ENCODE results near the gene LDAH. TPM values are rescaled to one million over a fixed set of nuclear protein-coding genes. Genes with fewer than 3 reads are reported as not detected.
A peak's percentile ranks its signal among the peaks of the same experiment; 100 is the strongest.

LDAH gene
- total and polyA plus RNA-seq, 2 experiments from 2014 or later = 15.2 to 21.1 TPM

- Histone ChIP-seq H3K36me3 (no peaks in the 10 kb centered on the region), H3K4me3 (no peak overlapping the region), H3K9me3 (ENCODE audit: low read depth) (no peaks in the 10 kb centered on the region), H3K27me3 (no peaks in the 10 kb centered on the region), H3K27ac (no peak overlapping the region), H3K4me1 (ENCODE audit: low read depth) (peaks cover 6% of the 10 kb centered on the region)
- no peak for TF ChIP-seq CTCF (IDR thresholded peaks at IDR 0.05; ENCODE audit: low read depth, low read length)
- DNase-seq (ENCODE audit: low read depth in 1 of 2, low spot score in 1 of 2) = no peak
Measured at GRCh38 chr2:20696366-20696765, 126.5 kb downstream of the LDAH start.

GRCh38 chr2:20693317-20693716, 129.6 kb downstream of the LDAH start:
- no peaks in the 10 kb centered on the region for H3K27me3 ChIP-seq
- no peaks in the 10 kb centered on the region for H3K36me3 ChIP-seq
- no peak overlapping the region for H3K4me3 ChIP-seq
- peaks cover 6% of the 10 kb centered on the region for H3K4me1 ChIP-seq (ENCODE audit: low read depth)
- no peak for DNase-seq (ENCODE audit: low read depth in 1 of 2, low spot score in 1 of 2)
- no peaks in the 10 kb centered on the region for H3K9me3 ChIP-seq (ENCODE audit: low read depth)
- TF ChIP-seq CTCF (IDR thresholded peaks at IDR 0.05; ENCODE audit: low read depth, low read length) = no peak
- H3K27ac ChIP-seq = no peak overlapping the region

GRCh38 chr2:20692081-20692480, 130.8 kb downstream of the LDAH start:
- Histone ChIP-seq H3K9me3 (ENCODE audit: low read depth) (no peaks in the 10 kb centered on the region), H3K27ac (no peak overlapping the region), H3K27me3 (no peaks in the 10 kb centered on the region), H3K4me3 (no peak overlapping the region), H3K4me1 (ENCODE audit: low read depth) (peaks cover 6% of the 10 kb centered on the region), H3K36me3 (no peaks in the 10 kb centered on the region)
- no peak for DNase-seq (ENCODE audit: low read depth in 1 of 2, low spot score in 1 of 2)
- no peak for TF ChIP-seq CTCF (IDR thresholded peaks at IDR 0.05; ENCODE audit: low read depth, low read length)

- Histone ChIP-seq H3K4me3 (no peak overlapping the region), H3K27me3 (no peaks in the 10 kb centered on the region), H3K27ac (no peak overlapping the region), H3K9me3 (ENCODE audit: low read depth) (no peaks in the 10 kb centered on the region), H3K36me3 (no peaks in the 10 kb centered on the region), H3K4me1 (ENCODE audit: low read depth) (peaks cover 6% of the 10 kb centered on the region)
- DNase-seq (ENCODE audit: low read depth in 1 of 2, low spot score in 1 of 2) = no peak
- no peak for TF ChIP-seq CTCF (IDR thresholded peaks at IDR 0.05; ENCODE audit: low read depth, low read length)
Measured at GRCh38 chr2:20691076-20691734, 131.7 kb downstream of the LDAH start.

- Histone ChIP-seq H3K36me3 (peaks cover 5% of the 10 kb centered on the region), H3K27me3 (no peaks in the 10 kb centered on the region), H3K4me1 (ENCODE audit: low read depth) (peaks cover 6% of the 10 kb centered on the region), H3K4me3 (no peak overlapping the region), H3K27ac (no peak overlapping the region), H3K9me3 (ENCODE audit: low read depth) (no peaks in the 10 kb centered on the region)
- no peak for TF ChIP-seq CTCF (IDR thresholded peaks at IDR 0.05; ENCODE audit: low read depth, low read length)
- peak in 1 of 2 donors; percentile 75 for DNase-seq (ENCODE audit: low read depth in 1 of 2, low spot score in 1 of 2)
Measured at GRCh38 chr2:20689428-20690264, 133.3 kb downstream of the LDAH start.
